ENCODE results near the gene AVEN.

Gene AVEN

DNA sequence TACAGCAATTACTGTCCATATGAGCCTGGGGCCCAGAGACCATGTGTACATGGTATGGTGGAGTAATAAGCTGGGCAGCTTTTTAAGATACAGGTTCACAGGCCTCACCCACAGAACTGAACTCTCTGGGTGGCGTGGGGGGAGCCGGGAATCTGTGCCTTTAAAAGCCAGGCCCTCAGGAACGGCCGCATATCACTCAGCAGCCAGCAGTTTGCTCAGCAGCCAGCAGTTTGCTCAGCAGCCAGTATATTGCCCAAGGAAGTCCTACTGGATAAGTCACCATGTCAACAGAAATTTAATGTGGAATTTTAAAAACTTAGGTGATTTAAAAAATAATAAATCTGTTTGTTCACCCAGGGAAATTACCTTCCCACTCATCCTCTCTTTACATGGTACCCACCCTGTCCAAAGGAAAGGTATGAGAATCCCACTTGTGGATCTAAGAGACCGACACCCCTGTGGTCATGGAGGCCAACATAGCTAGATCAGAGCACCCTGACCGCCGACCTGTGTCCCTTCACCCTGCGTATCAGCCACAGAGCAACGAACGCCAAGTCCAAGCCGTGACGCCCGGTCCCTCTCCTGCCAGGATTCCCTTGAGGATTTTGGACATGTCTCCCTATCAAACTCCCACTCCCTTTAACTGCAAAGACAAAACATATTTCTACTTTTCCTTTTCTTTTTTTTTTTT lies 166.4 kb downstream of the AVEN start:
- TF ChIP-seq, protein P1, sequence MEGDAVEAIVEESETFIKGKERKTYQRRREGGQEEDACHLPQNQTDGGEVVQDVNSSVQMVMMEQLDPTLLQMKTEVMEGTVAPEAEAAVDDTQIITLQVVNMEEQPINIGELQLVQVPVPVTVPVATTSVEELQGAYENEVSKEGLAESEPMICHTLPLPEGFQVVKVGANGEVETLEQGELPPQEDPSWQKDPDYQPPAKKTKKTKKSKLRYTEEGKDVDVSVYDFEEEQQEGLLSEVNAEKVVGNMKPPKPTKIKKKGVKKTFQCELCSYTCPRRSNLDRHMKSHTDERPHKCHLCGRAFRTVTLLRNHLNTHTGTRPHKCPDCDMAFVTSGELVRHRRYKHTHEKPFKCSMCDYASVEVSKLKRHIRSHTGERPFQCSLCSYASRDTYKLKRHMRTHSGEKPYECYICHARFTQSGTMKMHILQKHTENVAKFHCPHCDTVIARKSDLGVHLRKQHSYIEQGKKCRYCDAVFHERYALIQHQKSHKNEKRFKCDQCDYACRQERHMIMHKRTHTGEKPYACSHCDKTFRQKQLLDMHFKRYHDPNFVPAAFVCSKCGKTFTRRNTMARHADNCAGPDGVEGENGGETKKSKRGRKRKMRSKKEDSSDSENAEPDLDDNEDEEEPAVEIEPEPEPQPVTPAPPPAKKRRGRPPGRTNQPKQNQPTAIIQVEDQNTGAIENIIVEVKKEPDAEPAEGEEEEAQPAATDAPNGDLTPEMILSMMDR (IDR thresholded peaks at IDR 0.05; ENCODE audit: extremely low read depth, insufficient read depth, missing control alignments) = no peak
- DNase-seq (ENCODE audit: low spot score) = no peak
- in situ Hi-C loops (cut with MboI; ENCODE audit: low pct_unique_long_range_greater_than_20kb, low sequenced_read_pairs, unreplicated experiment) = no loop called here

DNA sequence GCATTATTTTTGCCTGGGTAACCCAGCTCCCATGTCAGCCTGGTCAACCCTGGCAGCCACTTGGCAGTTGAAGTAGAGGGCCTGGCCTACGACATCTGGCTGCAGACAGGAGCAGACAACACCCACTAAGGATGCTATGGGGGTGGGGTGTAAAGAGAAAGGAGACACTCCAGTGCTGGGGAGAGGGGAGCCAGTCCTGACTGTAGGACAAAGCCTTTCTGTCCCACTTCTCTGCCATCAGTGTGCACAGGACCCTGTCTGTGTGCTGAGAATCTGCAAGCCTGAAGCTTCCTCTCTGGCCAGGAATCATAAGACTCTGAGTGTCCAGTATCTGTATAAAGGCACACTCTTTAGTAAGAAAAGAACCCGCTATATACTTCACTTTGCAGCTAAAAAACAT lies 167.0 kb downstream of the AVEN start:
- in situ Hi-C loops (cut with MboI; ENCODE audit: low pct_unique_long_range_greater_than_20kb, low sequenced_read_pairs, unreplicated experiment) = no loop called here
- TF ChIP-seq, protein P1 (IDR thresholded peaks at IDR 0.05; ENCODE audit: extremely low read depth, insufficient read depth, missing control alignments) = no peak
- DNase-seq (ENCODE audit: low spot score) = no peak

DNA sequence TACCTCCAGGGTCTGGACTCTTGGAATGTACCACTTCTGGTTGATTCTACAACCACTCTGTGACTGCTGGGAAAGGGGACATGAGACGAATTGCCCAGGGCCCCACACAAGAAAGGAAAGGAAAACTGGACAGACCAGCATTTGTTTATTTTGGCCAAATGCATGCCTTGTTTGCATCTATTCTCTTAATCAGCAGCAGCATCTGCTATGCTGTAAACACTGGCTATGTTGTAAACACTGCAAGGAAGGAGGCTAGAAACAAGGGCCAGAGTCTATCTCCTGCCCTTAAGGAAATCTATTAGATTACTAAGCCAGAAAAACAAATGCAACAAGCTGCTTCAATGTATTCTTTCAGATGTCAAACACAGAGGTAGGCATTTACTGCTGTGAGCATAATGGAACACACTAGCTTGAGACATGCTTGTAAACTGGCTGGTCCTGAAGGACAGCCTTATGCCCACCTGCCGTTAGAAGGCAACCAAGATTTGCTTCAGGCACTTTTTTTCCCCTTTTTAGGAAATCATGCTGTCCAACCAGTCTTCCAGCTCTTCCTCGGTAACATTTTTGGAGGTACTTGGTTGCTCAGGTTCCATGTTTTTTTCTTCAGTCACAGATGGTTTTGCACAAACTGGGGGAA lies 172.8 kb downstream of the AVEN start:
- DNase-seq (ENCODE audit: low spot score) = no peak
- TF ChIP-seq, protein P1 (IDR thresholded peaks at IDR 0.05; ENCODE audit: extremely low read depth, insufficient read depth, missing control alignments) = no peak
- in situ Hi-C loops (cut with MboI; ENCODE audit: low pct_unique_long_range_greater_than_20kb, low sequenced_read_pairs, unreplicated experiment) = no loop called here

DNA sequence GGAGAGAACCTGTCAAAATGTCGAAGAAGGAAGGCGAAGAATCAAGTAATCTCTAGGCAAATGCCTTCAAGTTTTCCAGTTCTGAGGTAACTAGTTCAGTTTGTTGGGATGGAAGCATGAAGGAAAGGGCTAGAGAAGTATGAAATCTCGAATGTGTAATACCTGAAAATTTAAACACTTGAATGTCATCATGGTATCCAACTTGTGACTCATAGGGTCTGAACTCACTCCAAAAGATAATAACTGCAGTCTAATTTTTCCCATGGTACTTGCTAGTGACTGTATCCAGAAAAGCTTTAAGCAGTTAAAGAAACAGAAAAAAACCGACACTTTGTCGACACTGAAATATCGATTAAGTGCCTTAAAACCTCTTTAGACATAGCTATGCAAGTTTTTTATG lies 173.6 kb downstream of the AVEN start:
- no peak for DNase-seq (ENCODE audit: low spot score)
- in situ Hi-C loops (cut with MboI; ENCODE audit: low pct_unique_long_range_greater_than_20kb, low sequenced_read_pairs, unreplicated experiment) = no loop called here
- TF ChIP-seq, protein P1 (IDR thresholded peaks at IDR 0.05; ENCODE audit: extremely low read depth, insufficient read depth, missing control alignments) = no peak

DNA sequence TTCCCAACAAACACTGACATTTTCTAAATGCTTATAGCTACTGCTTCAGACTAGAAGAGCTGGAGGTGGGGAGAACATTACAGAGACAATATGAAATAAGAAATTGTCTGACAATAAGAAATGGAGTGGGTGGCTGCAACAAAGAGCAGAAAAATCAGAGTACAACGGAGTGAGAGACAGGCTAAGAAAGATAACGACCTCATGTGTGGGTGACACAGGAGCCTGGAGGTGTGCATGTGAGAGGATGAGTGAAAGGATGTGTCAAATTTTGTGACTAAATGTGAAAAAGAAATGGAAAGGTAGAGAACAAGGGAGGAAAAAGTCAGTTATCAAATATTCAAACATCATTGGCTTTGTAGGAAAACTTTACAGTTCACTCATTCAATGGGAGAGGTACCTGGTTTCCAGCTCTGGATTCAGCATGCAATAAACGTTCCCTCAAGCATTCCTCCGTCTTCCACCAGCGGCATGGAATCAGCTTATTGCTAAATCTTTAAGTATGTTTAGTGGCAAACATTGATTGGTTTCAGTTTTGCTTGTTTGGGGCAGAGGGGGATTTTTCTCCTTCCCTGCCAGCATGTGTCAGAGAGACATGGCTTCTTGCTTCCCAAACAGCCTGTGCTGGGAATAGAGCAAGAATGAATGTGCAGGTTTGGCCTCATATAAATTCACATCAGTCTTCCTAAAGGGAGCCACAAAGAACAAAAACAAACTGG lies 174.5 kb downstream of the AVEN start:
- no peak for DNase-seq (ENCODE audit: low spot score)
- in situ Hi-C loops (cut with MboI; ENCODE audit: low pct_unique_long_range_greater_than_20kb, low sequenced_read_pairs, unreplicated experiment) = no loop called here
- TF ChIP-seq, protein P1 (IDR thresholded peaks at IDR 0.05; ENCODE audit: extremely low read depth, insufficient read depth, missing control alignments) = no peak

DNA sequence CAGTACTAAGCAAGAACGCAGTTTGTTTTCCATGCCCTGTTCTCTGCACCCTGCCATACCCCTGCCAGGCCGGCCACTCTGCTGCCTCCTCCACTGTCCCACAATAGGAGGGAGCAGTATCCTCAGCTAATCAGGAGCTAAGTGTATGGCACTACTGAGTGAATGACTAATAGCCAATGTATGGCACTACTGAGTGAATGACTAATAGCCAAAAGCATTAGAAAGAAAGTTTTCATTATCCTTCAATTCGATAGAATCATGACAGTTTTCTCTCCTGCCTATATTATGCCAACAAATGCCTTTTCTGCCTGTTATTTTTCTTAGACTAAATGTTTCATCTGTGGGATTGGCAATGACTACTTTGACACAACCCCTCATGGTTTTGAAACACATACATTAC lies 178.2 kb downstream of the AVEN start:
- in situ Hi-C loops (cut with MboI; ENCODE audit: low pct_unique_long_range_greater_than_20kb, low sequenced_read_pairs, unreplicated experiment) = no loop called here
- TF ChIP-seq, protein P1 (IDR thresholded peaks at IDR 0.05; ENCODE audit: extremely low read depth, insufficient read depth, missing control alignments) = no peak
- no peak for DNase-seq (ENCODE audit: low spot score)

Data from GM13977 (cell line).